ENCODE measurements around the gene ZNF414. TPM values are rescaled to one million over a fixed set of nuclear protein-coding genes. Genes with fewer than 3 reads are reported as not detected.

ZNF414 gene
- total and polyA plus RNA-seq, 9 of the 15 experiments (the other 6 are each of a cell fraction or from before 2014, with no cell fraction given), result 0.03 to 27.2 (median 2.2) TPM; not detected in 2

DNA sequence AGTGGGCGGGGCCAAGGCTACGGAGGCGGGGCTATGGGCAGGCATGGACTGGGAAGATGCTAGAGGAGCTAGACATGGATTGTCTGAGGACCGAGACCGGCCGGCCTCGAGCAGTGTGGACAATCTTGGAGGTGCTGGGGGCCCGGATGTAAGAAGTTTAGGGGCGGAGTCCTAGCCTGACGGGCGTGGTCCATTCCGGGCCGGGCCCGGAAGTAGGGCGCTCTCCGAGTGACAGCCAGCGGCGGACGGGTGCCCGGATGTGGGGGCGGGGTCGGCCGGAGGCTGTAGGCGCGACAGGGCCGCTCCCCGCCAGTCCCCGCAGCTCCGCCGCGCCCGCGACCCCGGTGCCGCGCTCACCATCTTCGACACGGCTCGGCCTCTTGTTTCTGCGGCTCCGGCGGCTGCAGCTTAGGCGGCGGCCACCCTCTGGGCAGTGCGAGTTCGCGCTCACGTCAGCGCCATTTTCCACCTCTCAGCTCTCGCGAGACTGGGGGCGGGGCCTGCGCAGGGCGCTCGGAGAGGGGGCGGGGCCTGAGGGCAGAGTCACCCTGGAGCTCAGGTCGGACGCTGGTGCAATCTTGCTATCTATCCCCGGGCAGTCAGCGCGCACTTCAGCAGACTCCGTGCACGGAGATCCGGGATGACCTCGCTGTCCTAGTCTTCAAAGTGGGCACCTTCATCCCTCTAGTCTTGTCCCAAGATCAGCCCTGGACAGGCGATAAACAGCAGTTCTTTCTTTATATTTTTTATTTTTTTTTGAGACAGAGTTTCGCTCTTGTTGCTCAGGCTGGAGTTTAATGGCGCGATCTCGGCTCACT lies at the start of gene ZNF414 (continued):
- TF ChIP-seq, protein P1, sequence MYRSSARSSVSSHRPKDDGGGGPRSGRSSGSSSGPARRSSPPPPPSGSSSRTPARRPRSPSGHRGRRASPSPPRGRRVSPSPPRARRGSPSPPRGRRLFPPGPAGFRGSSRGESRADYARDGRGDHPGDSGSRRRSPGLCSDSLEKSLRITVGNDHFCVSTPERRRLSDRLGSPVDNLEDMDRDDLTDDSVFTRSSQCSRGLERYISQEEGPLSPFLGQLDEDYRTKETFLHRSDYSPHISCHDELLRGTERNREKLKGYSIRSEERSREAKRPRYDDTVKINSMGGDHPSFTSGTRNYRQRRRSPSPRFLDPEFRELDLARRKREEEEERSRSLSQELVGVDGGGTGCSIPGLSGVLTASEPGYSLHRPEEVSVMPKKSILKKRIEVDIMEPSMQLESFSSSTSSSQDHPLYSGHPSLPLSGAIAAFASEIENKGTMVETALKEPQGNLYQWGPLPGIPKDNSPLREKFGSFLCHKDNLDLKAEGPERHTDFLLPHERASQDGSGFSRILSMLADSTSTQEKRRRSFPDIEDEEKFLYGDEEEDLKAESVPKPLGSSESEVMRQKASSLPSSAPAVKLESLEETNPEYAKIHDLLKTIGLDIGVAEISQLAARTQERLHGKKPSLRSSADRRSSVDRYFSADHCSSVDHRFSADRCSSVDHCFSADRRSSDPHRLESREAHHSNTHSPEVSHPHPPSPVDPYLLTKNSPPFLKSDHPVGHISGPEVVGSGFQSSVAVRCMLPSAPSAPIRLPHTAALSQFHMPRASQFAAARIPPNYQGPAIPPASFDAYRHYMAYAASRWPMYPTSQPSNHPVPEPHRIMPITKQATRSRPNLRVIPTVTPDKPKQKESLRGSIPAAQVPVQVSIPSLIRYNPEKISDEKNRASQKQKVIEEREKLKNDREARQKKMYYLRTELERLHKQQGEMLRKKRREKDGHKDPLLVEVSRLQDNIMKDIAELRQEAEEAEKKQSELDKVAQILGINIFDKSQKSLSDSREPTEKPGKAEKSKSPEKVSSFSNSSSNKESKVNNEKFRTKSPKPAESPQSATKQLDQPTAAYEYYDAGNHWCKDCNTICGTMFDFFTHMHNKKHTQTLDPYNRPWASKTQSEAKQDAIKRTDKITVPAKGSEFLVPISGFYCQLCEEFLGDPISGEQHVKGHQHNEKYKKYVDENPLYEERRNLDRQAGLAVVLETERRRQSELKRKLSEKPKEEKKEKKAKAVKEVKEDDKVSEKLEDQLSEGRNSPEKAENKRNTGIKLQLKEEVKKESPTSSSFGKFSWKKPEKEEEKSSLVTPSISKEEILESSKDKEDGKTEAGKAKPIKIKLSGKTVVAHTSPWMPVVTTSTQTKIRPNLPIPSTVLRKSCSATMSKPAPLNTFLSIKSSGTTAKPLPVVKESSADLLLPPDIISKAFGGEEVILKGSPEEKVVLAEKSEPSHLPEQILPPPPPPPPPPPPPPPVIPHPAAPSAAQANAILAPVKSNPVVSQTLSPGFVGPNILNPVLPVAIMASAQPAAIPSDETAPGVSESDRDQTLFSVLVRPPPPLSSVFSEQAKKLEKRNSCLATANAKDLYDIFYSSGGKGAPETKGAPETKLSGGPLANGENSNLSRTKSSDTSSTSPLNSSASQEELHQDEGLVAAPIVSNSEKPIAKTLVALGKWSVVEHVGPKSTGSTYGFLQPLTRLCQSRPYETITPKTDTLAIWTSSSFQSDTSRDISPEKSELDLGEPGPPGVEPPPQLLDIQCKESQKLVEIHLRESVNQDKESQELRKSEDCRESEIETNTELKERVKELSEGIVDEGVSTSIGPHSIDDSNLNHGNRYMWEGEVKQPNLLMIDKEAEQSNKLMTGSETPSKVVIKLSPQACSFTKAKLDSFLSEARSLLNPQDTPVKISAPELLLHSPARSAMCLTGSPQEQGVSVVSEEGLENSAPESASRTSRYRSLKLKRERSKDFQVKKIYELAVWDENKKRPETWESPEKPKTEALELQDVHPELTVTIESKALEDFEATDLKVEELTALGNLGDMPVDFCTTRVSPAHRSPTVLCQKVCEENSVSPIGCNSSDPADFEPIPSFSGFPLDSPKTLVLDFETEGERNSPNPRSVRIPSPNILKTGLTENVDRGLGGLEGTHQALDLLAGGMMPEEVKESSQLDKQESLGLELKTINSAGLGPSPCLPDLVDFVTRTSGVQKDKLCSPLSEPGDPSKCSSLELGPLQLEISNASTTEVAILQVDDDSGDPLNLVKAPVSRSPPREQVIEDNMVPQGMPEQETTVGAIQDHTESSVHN (IDR thresholded peaks at IDR 0.05; ENCODE audit: borderline replicate concordance in 1 of 2, low read depth in 1 of 2), result no peak
- TF ChIP-seq CBFA2T3 (IDR thresholded peaks at IDR 0.05), result no peak
- no peak for TF ChIP-seq PCBP2 (IDR thresholded peaks at IDR 0.05; ENCODE audit: low read depth, low read length, poor library complexity, severe bottlenecking)
- peak; percentile 18; the same call in 1 of the 2 replicates for TF ChIP-seq SMAD4 (CRISPR knock-in tag; conservative IDR thresholded peaks at IDR 0.05)
- TF ChIP-seq, protein P2, sequence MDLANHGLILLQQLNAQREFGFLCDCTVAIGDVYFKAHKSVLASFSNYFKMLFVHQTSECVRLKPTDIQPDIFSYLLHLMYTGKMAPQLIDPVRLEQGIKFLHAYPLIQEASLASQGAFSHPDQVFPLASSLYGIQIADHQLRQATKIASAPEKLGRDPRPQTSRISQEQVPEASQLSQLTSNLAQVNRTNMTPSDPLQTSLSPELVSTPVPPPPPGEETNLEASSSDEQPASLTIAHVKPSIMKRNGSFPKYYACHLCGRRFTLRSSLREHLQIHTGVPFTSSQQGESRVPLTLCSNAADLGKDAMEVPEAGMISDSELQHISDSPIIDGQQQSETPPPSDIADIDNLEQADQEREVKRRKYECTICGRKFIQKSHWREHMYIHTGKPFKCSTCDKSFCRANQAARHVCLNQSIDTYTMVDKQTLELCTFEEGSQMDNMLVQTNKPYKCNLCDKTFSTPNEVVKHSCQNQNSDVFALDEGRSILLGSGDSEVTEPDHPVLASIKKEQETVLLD (IDR thresholded peaks at IDR 0.05), result peak; percentile 81
- TF ChIP-seq CREB1 (IDR thresholded peaks at IDR 0.05), result peak; percentile 85
- TF ChIP-seq CREB1 (CRISPR knock-in tag; IDR thresholded peaks at IDR 0.05), result peak; percentile 86
- peak; percentile 88 for TF ChIP-seq POLR2G (IDR thresholded peaks at IDR 0.05; ENCODE audit: low read depth, low read length)
- TF ChIP-seq, protein P3, sequence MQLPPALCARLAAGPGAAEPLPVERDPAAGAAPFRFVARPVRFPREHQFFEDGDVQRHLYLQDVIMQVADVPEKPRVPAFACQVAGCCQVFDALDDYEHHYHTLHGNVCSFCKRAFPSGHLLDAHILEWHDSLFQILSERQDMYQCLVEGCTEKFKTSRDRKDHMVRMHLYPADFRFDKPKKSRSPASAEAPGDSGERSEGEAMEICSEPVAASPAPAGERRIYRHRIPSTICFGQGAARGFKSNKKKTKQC (CRISPR knock-in tag; IDR thresholded peaks at IDR 0.05), result 0 out of 2 replicates have a peak, but pooled peaks have one; percentile 40
- peak; percentile 59 for TF ChIP-seq NEUROD1 (IDR thresholded peaks at IDR 0.05; ENCODE audit: borderline replicate concordance, low read depth, low read length, partially characterized antibody)
- TF ChIP-seq PRMT5 (CRISPR knock-in tag; IDR thresholded peaks at IDR 0.05), result no peak
- no peak for TF ChIP-seq ZNF212 (CRISPR knock-in tag; IDR thresholded peaks at IDR 0.05)
- no peak for TF ChIP-seq PURB (CRISPR knock-in tag; IDR thresholded peaks at IDR 0.05; ENCODE audit: low read depth)
- peak; percentile 46; the same call in 1 of the 2 replicates for TF ChIP-seq MECOM (CRISPR knock-in tag; IDR thresholded peaks at IDR 0.05)
- no peak for TF ChIP-seq YBX1 (IDR thresholded peaks at IDR 0.05)
- peak; percentile 80; the same call in 1 of the 2 replicates for TF ChIP-seq NR1H2 (CRISPR knock-in tag; IDR thresholded peaks at IDR 0.05)
- peak; percentile 45; the same call in 1 of the 2 replicates for TF ChIP-seq ZNF263 (CRISPR knock-in tag; IDR thresholded peaks at IDR 0.05; ENCODE audit: borderline replicate concordance)
- TF ChIP-seq TAF9B (IDR thresholded peaks at IDR 0.05; ENCODE audit: partially characterized antibody), result peak; percentile 74

All from K562 (cell line).